Sigmoid colon (tissue), 4 donors: ENCODE data around the gene CSF2.

Experiments used
- CTCF ChIP-seq, 4 experiments: fragments of 450-650 bp in 3 of 4; fragments of 200-600 bp in 1 of 4; IDR thresholded peaks; one replicate each; pipeline ENCODE4 v1.5.1; 2016 to 2019; ENCODE audit warnings: antibody characterized with exemption in 4 of 4, mild to moderate bottlenecking in 3 of 4, moderate library complexity in 2 of 4
- POLR2A ChIP-seq, 2 donors: fragments of 450-650 bp; IDR thresholded peaks; one replicate each; pipeline ENCODE4 v1.6.1; 2016; ENCODE audit warnings: antibody characterized with exemption in 2 of 2, mild to moderate bottlenecking in 2 of 2, moderate library complexity in 2 of 2
- POLR2AphosphoS5 ChIP-seq, 4 donors: sonication (generic); formaldehyde crosslinking; IDR thresholded peaks; one replicate each; pipeline ENCODE4 v1.6.1; 2017; ENCODE audit warnings: antibody characterized with exemption in 4 of 4

GRCh38 chr5:132085686-132086085 lies 12.1 kb downstream of the CSF2 start:
- TF ChIP-seq CTCF (IDR thresholded peaks at IDR 0.05) = no peak
- TF ChIP-seq POLR2A (IDR thresholded peaks at IDR 0.05) = no peak
- TF ChIP-seq POLR2AphosphoS5 (IDR thresholded peaks at IDR 0.05) = no peak
